Measurements from ENCODE around the gene ZSWIM4.

Gene ZSWIM4

GRCh38 chr19:13861714-13862531 is 66.7 kb downstream of the ZSWIM4 start:
- in situ Hi-C loops (cut with MboI; ENCODE audit: low pct_unique_long_range_greater_than_20kb, low sequenced_read_pairs) = loop anchor here (10.0 kb wide), 1 partner anchor 247 kb away; no protein-coding TSS in a partner anchor
- DNase-seq = peak; percentile 92

GRCh38 chr19:13864046-13864666 is 68.9 kb downstream of the ZSWIM4 start:
- in situ Hi-C loops (cut with MboI; ENCODE audit: low pct_unique_long_range_greater_than_20kb, low sequenced_read_pairs) = loop anchor here (10.0 kb wide), 1 partner anchor 249 kb away; no protein-coding TSS in a partner anchor

GRCh38 chr19:13864667-13865570 is 69.7 kb downstream of the ZSWIM4 start:
- peak; percentile 22 for DNase-seq
- in situ Hi-C loops (cut with MboI; ENCODE audit: low pct_unique_long_range_greater_than_20kb, low sequenced_read_pairs) = loop anchor here (10.0 kb wide), 1 partner anchor 250 kb away; no protein-coding TSS in a partner anchor

More at GRCh38 chr19:13864046-13864666, 68.9 kb downstream of the ZSWIM4 start:
- DNase-seq = no peak

- DNase-seq = peak; percentile 40
Measured at GRCh38 chr19:13865571-13866462, 70.6 kb downstream of the ZSWIM4 start.

GRCh38 chr19:13866463-13867046 is 71.3 kb downstream of the ZSWIM4 start:
- in situ Hi-C loops (cut with MboI; ENCODE audit: low pct_unique_long_range_greater_than_20kb, low sequenced_read_pairs) = loop anchor here (10.0 kb wide), 1 partner anchor 252 kb away; no protein-coding TSS in a partner anchor
- no peak for DNase-seq

More at GRCh38 chr19:13865571-13866462, 70.6 kb downstream of the ZSWIM4 start:
- in situ Hi-C loops (cut with MboI; ENCODE audit: low pct_unique_long_range_greater_than_20kb, low sequenced_read_pairs) = loop anchor here (10.0 kb wide), 1 partner anchor 251 kb away; no protein-coding TSS in a partner anchor

- no peak for DNase-seq
- in situ Hi-C loops (cut with MboI; ENCODE audit: low pct_unique_long_range_greater_than_20kb, low sequenced_read_pairs) = loop anchor here (10.0 kb wide), 1 partner anchor 254 kb away; no protein-coding TSS in a partner anchor
Measured at GRCh38 chr19:13868663-13869062, 73.4 kb downstream of the ZSWIM4 start.

GRCh38 chr19:13869281-13869680 is 74.0 kb downstream of the ZSWIM4 start:
- in situ Hi-C loops (cut with MboI; ENCODE audit: low pct_unique_long_range_greater_than_20kb, low sequenced_read_pairs) = loop anchor here (10.0 kb wide), 1 partner anchor 254 kb away; no protein-coding TSS in a partner anchor
- DNase-seq = no peak

- in situ Hi-C loops (cut with MboI; ENCODE audit: low pct_unique_long_range_greater_than_20kb, low sequenced_read_pairs) = no loop called here
- DNase-seq = no peak
Measured at GRCh38 chr19:13870873-13871272, 75.6 kb downstream of the ZSWIM4 start.

GRCh38 chr19:13872339-13872694 is 77.1 kb downstream of the ZSWIM4 start:
- no peak for DNase-seq
- in situ Hi-C loops (cut with MboI; ENCODE audit: low pct_unique_long_range_greater_than_20kb, low sequenced_read_pairs) = no loop called here

GRCh38 chr19:13872695-13873389 is 77.6 kb downstream of the ZSWIM4 start:
- in situ Hi-C loops (cut with MboI; ENCODE audit: low pct_unique_long_range_greater_than_20kb, low sequenced_read_pairs) = no loop called here
- DNase-seq = no peak

GRCh38 chr19:13873834-13874515 is 78.7 kb downstream of the ZSWIM4 start:
- in situ Hi-C loops (cut with MboI; ENCODE audit: low pct_unique_long_range_greater_than_20kb, low sequenced_read_pairs) = no loop called here
- DNase-seq = no peak

GRCh38 chr19:13875824-13876223 is 80.6 kb downstream of the ZSWIM4 start:
- in situ Hi-C loops (cut with MboI; ENCODE audit: low pct_unique_long_range_greater_than_20kb, low sequenced_read_pairs) = loop anchor here (25.0 kb wide), 1 partner anchor 186 kb away; the partner anchor contains the start of genes MISP3 and PALM3
- no peak for DNase-seq

GRCh38 chr19:13876834-13877233 is 81.6 kb downstream of the ZSWIM4 start, which contains the start of gene NANOS3:
Gene NANOS3, plus strand, starts transcription at chr19:13877134. Its CDS starts 115 bp downstream, at chr19:13877249.
- DNase-seq = no peak
- in situ Hi-C loops (cut with MboI; ENCODE audit: low pct_unique_long_range_greater_than_20kb, low sequenced_read_pairs) = loop anchor here (25.0 kb wide), 1 partner anchor 185 kb away; the partner anchor contains the start of genes MISP3 and PALM3

- DNase-seq = no peak
- in situ Hi-C loops (cut with MboI; ENCODE audit: low pct_unique_long_range_greater_than_20kb, low sequenced_read_pairs) = loop anchor here (25.0 kb wide), 1 partner anchor 185 kb away; the partner anchor contains the start of genes MISP3 and PALM3
Measured at GRCh38 chr19:13877303-13877702, 82.1 kb downstream of the ZSWIM4 start.

- in situ Hi-C loops (cut with MboI; ENCODE audit: low pct_unique_long_range_greater_than_20kb, low sequenced_read_pairs) = loop anchor here (25.0 kb wide), 1 partner anchor 182 kb away; the partner anchor contains the start of genes MISP3 and PALM3
- peak; percentile 98 for DNase-seq
Measured at GRCh38 chr19:13880059-13881043, 85.1 kb downstream of the ZSWIM4 start.
